Activated CD4-positive, CD25-positive, alpha-beta regulatory T cell treated with anti-CD3 and anti-CD28 coated beads, Interleukin-2, amount 50 U/mL, for 72 hours (primary cell): ENCODE results near the gene CUL4A.

ENCODE experiments used
- DNase-seq: peaks from one replicate; pipeline ENCODE4 v3.0.0; 2021

The CUL4A gene

GRCh38 chr13:113182046-113182445 is 27.4 kb upstream of the CUL4A start:
- DNase-seq, result no peak

- no peak for DNase-seq
Measured at GRCh38 chr13:113183450-113184129, 25.8 kb upstream of the CUL4A start.

- DNase-seq, result no peak
Measured at GRCh38 chr13:113184568-113185440, 24.6 kb upstream of the CUL4A start.

GRCh38 chr13:113186061-113186900 is 23.1 kb upstream of the CUL4A start:
- DNase-seq, result no peak

- DNase-seq, result peak; percentile 51
Measured at GRCh38 chr13:113187263-113187669, 22.1 kb upstream of the CUL4A start.

GRCh38 chr13:113187883-113188665 is 21.3 kb upstream of the CUL4A start:
- DNase-seq, result no peak

GRCh38 chr13:113190181-113190580 is 19.2 kb upstream of the CUL4A start:
- DNase-seq, result no peak

GRCh38 chr13:113192279-113192678 is 17.1 kb upstream of the CUL4A start:
- DNase-seq, result no peak

- no peak for DNase-seq
Measured at GRCh38 chr13:113192902-113193301, 16.5 kb upstream of the CUL4A start.

- no peak for DNase-seq
Measured at GRCh38 chr13:113195360-113195759, 14.1 kb upstream of the CUL4A start.

GRCh38 chr13:113196970-113197737 is 12.3 kb upstream of the CUL4A start:
- DNase-seq, result no peak

- no peak for DNase-seq
Measured at GRCh38 chr13:113201815-113202214, 7.6 kb upstream of the CUL4A start.

GRCh38 chr13:113202912-113203311 is 6.5 kb upstream of the CUL4A start:
- DNase-seq, result no peak

GRCh38 chr13:113203507-113204377 is 5.7 kb upstream of the CUL4A start:
- DNase-seq, result no peak

- no peak for DNase-seq
Measured at GRCh38 chr13:113204378-113204734, 5.1 kb upstream of the CUL4A start.

GRCh38 chr13:113205428-113205931 is 3.9 kb upstream of the CUL4A start:
- DNase-seq, result no peak

GRCh38 chr13:113207460-113207859 is 2.0 kb upstream of the CUL4A start:
- DNase-seq, result no peak

- no peak for DNase-seq
Measured at GRCh38 chr13:113207890-113208420, 1.5 kb upstream of the CUL4A start.

- DNase-seq, result peak; percentile 92
Measured at GRCh38 chr13:113208421-113209335, 735 bp upstream of the CUL4A start, which contains the start of gene PCID2. Gene PCID2, minus strand, starts transcription at chr13:113208669. Its CDS starts 35 bp downstream, at chr13:113208634.
